HepG2 (cell line): ENCODE results near the gene PCGF2. TPM values are rescaled to one million over a fixed set of nuclear protein-coding genes. Genes with fewer than 3 reads are reported as not detected.

Source experiments
- AGO1 ChIP-seq: fragments of 200-400 bp; formaldehyde crosslinking; IDR thresholded peaks from 2 replicates; pipeline ENCODE4 v1.6.1; 2017; ENCODE audit warnings: mild to moderate bottlenecking, low read depth, low read length, moderate library complexity; ENCODE audit not compliant: poor library complexity, severe bottlenecking
- BRCA1 ChIP-seq: sonication (generic); formaldehyde crosslinking; IDR thresholded peaks from 2 replicates; pipeline ENCODE4 v1.4.0; 2020; ENCODE audit warnings: missing genetic modification reagents
- DRAP1 ChIP-seq: IDR thresholded peaks from 2 replicates; pipeline ENCODE4 v1.6.1; 2016; ENCODE audit warnings: missing genetic modification reagents, missing compliant biosample characterization
- FOXA3 ChIP-seq: IDR thresholded peaks from 2 replicates; pipeline ENCODE4 v1.6.1; 2016; ENCODE audit warnings: missing genetic modification reagents, missing compliant biosample characterization
- GABPB1 ChIP-seq: IDR thresholded peaks from 2 replicates; pipeline ENCODE4 v1.6.1; 2016; ENCODE audit warnings: mild to moderate bottlenecking, missing genetic modification reagents, moderate library complexity, missing compliant biosample characterization
- HOXD1 ChIP-seq: sonication (generic); formaldehyde crosslinking; IDR thresholded peaks from 2 replicates; pipeline ENCODE4 v1.5.0; 2020; ENCODE audit warnings: missing genetic modification reagents
- NPAS2 ChIP-seq: sonication (generic); formaldehyde crosslinking; IDR thresholded peaks from 2 replicates; pipeline ENCODE4 v1.8.0; 2022; ENCODE audit warnings: mild to moderate bottlenecking, missing genetic modification reagents, borderline replicate concordance
- PATZ1 ChIP-seq: sonication (generic); formaldehyde crosslinking; IDR thresholded peaks from 2 replicates; pipeline ENCODE4 v1.4.0; 2020; ENCODE audit warnings: missing genetic modification reagents
- POLR2AphosphoS5 ChIP-seq: IDR thresholded peaks from 2 replicates; pipeline ENCODE4 v1.6.1; 2012; ENCODE audit warnings: low read depth, low read length
- SAFB2 ChIP-seq: sonication (generic); formaldehyde crosslinking; IDR thresholded peaks from 2 replicates; pipeline ENCODE4 v1.5.1; 2020; ENCODE audit warnings: missing genetic modification reagents, low read depth, mild to moderate bottlenecking, borderline replicate concordance
- SAP130 ChIP-seq: IDR thresholded peaks from 2 replicates; pipeline ENCODE4 v1.6.1; 2016; ENCODE audit warnings: low read depth
- SMAD3 ChIP-seq: sonication (generic); formaldehyde crosslinking; IDR thresholded peaks from 2 replicates; pipeline ENCODE4 v1.4.0; 2020; ENCODE audit warnings: missing genetic modification reagents
- STAT5B ChIP-seq: sonication (generic); formaldehyde crosslinking; IDR thresholded peaks from 2 replicates; pipeline ENCODE4 v1.4.0; 2020; ENCODE audit warnings: missing genetic modification reagents
- TAF1 ChIP-seq: sonication (generic); formaldehyde crosslinking; IDR thresholded peaks from 2 replicates; pipeline ENCODE4 v1.4.0; 2020; ENCODE audit warnings: missing genetic modification reagents
- ZFX ChIP-seq: sonication (generic); formaldehyde crosslinking; IDR thresholded peaks from 2 replicates; pipeline ENCODE4 v1.4.0; 2020; ENCODE audit warnings: mild to moderate bottlenecking, low read depth, missing genetic modification reagents, moderate library complexity
- ZNF761 ChIP-seq: sonication (generic); formaldehyde crosslinking; conservative IDR thresholded peaks from 2 replicates; pipeline ENCODE4 v1.4.0; 2020; ENCODE audit warnings: mild to moderate bottlenecking, missing genetic modification reagents
- ZNF83 ChIP-seq: sonication (generic); formaldehyde crosslinking; IDR thresholded peaks from 2 replicates; pipeline ENCODE4 v1.4.0; 2020; ENCODE audit warnings: missing genetic modification reagents, mild to moderate bottlenecking, borderline replicate concordance
- polyA plus RNA-seq, 8 experiments: library from polyadenylated mRNA; depleted of rRNA in 3 of 8; stranded (reverse) in 7 of 8; unstranded in 1 of 8; fragments of >200 nt; fragmentation: Illumina TruSeq in 4 of 8; extraction: Trizol in 4 of 8; gene quantifications; 2 replicates each; pipeline versions ENCODE4 v1.2.1 to v1.2.3, GENCODE V29; 2011 to 2016; ENCODE audit warnings: low read depth in 4 of 8, missing spikeins in 1 of 8, mixed read lengths in 1 of 8; ENCODE audit not compliant: insufficient read depth in 1 of 8
- total RNA-seq, 5 experiments: library from RNA; depleted of rRNA; stranded (reverse); fragments of >200 nt; fragmentation: Illumina TruSeq; extraction: Trizol; gene quantifications; 2 replicates each; pipeline ENCODE4 v1.2.3, GENCODE V29; 2016; ENCODE audit warnings: low read depth in 1 of 5
- TF ChIP-seq, protein P1 (sequence below): sonication (generic); formaldehyde crosslinking; IDR thresholded peaks from 2 replicates; pipeline ENCODE4 v1.4.0; 2020; ENCODE audit warnings: missing genetic modification reagents
- TF ChIP-seq, protein P2 (sequence below): sonication (generic); formaldehyde crosslinking; IDR thresholded peaks from 2 replicates; pipeline ENCODE4 v1.4.0; 2020; ENCODE audit warnings: mild to moderate bottlenecking, missing genetic modification reagents

Gene PCGF2
- total and polyA plus RNA-seq, 2 of the 13 experiments (the other 11 are each of a cell fraction or from before 2014, with no cell fraction given) = 11.6 to 29.4 TPM

GRCh38 chr17:38704606-38705522 lies 43.3 kb downstream of the PCGF2 start, which contains the start of gene MLLT6 (continued):
- TF ChIP-seq, protein P1, sequence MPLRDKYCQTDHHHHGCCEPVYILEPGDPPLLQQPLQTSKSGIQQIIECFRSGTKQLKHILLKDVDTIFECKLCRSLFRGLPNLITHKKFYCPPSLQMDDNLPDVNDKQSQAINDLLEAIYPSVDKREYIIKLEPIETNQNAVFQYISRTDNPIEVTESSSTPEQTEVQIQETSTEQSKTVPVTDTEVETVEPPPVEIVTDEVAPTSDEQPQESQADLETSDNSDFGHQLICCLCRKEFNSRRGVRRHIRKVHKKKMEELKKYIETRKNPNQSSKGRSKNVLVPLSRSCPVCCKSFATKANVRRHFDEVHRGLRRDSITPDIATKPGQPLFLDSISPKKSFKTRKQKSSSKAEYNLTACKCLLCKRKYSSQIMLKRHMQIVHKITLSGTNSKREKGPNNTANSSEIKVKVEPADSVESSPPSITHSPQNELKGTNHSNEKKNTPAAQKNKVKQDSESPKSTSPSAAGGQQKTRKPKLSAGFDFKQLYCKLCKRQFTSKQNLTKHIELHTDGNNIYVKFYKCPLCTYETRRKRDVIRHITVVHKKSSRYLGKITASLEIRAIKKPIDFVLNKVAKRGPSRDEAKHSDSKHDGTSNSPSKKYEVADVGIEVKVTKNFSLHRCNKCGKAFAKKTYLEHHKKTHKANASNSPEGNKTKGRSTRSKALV = 0 out of 2 replicates have a peak, but pooled peaks have one; percentile 24
- TF ChIP-seq ZNF761 = no peak
- peak; percentile 52; the same call in 1 of the 2 replicates for TF ChIP-seq HOXD1 (CRISPR knock-in tag)
- TF ChIP-seq SAFB2 = no peak
- peak; percentile 38 for TF ChIP-seq POLR2AphosphoS5
- no peak; the same call in 1 of the 2 replicates for TF ChIP-seq FOXA3 (CRISPR knock-in tag)
- TF ChIP-seq TAF1 (CRISPR knock-in tag) = peak; percentile 37
- 0 out of 2 replicates have a peak, but pooled peaks have one; percentile 20 for TF ChIP-seq ZFX (CRISPR knock-in tag)
- TF ChIP-seq, protein P2, sequence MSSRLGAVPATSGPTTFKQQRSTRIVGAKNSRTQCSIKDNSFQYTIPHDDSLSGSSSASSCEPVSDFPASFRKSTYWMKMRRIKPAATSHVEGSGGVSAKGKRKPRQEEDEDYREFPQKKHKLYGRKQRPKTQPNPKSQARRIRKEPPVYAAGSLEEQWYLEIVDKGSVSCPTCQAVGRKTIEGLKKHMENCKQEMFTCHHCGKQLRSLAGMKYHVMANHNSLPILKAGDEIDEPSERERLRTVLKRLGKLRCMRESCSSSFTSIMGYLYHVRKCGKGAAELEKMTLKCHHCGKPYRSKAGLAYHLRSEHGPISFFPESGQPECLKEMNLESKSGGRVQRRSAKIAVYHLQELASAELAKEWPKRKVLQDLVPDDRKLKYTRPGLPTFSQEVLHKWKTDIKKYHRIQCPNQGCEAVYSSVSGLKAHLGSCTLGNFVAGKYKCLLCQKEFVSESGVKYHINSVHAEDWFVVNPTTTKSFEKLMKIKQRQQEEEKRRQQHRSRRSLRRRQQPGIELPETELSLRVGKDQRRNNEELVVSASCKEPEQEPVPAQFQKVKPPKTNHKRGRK (CRISPR knock-in tag) = no peak
- no peak for TF ChIP-seq BRCA1 (CRISPR knock-in tag)
- no peak for TF ChIP-seq ZNF83 (CRISPR knock-in tag)
- peak; percentile 86 for TF ChIP-seq AGO1
- TF ChIP-seq GABPB1 (CRISPR knock-in tag) = no peak
- TF ChIP-seq STAT5B (CRISPR knock-in tag) = 0 out of 2 replicates have a peak, but pooled peaks have one; percentile 58
- TF ChIP-seq SAP130 (CRISPR knock-in tag) = peak; percentile 28
- no peak for TF ChIP-seq NPAS2 (CRISPR knock-in tag)
- TF ChIP-seq PATZ1 = peak; percentile 89
- TF ChIP-seq DRAP1 (CRISPR knock-in tag) = peak; percentile 17; the same call in 1 of the 2 replicates
- TF ChIP-seq SMAD3 (CRISPR knock-in tag) = no peak
